Subcutaneous abdominal adipose tissue (tissue), 5 donors: ENCODE results near the gene TIPIN.

Experiments used
- H3K27ac ChIP-seq: one replicate; pipeline ENCODE4 v1.7.0; 2013; ENCODE audit warnings: low read depth, mild to moderate bottlenecking, inconsistent platforms, low read length, moderate library complexity
- H3K27me3 ChIP-seq, 5 donors: one replicate each; pipeline ENCODE4 v1.7.0; 2013; ENCODE audit warnings: low read length in 5 of 5, inconsistent platforms in 1 of 5; ENCODE audit not compliant: control insufficient read depth in 5 of 5, insufficient read depth in 4 of 5
- H3K36me3 ChIP-seq, 5 donors: one replicate each; pipeline ENCODE4 v1.7.0; 2013; ENCODE audit warnings: low read length in 5 of 5; ENCODE audit not compliant: control insufficient read depth in 5 of 5, insufficient read depth in 5 of 5
- H3K4me1 ChIP-seq, 5 donors: one replicate each; pipeline ENCODE4 v1.7.0; 2013; ENCODE audit warnings: low read length in 5 of 5, mild to moderate bottlenecking in 3 of 5, moderate library complexity in 1 of 5; ENCODE audit not compliant: control insufficient read depth in 5 of 5, insufficient read depth in 5 of 5
- H3K4me3 ChIP-seq, 5 donors: one replicate each; pipeline ENCODE4 v1.7.0; 2013; ENCODE audit warnings: low read length in 5 of 5, low read depth in 1 of 5
- H3K9ac ChIP-seq, 5 donors: one replicate each; pipeline ENCODE4 v1.7.0; 2013; ENCODE audit warnings: low read length in 5 of 5, mild to moderate bottlenecking in 4 of 5, moderate library complexity in 3 of 5
- H3K9me3 ChIP-seq, 5 donors: one replicate each; pipeline ENCODE4 v1.7.0; 2013; ENCODE audit warnings: low read length in 5 of 5; ENCODE audit not compliant: control insufficient read depth in 5 of 5
- donor health status: healthy.
- donor health status: healthy.
- donor health status: healthy.
- donor health status: healthy.
- donor health status: healthy.

Gene TIPIN

GRCh38 chr15:66293419-66294156, 62.9 kb downstream of the TIPIN start, which contains the start of gene DIS3L:
Gene DIS3L, plus strand, starts transcription at chr15:66293568. Its CDS starts 29 bp downstream, at chr15:66293597.
- Histone ChIP-seq H3K27me3 (no peaks in the 10 kb centered on the region), H3K9me3 (no peaks in the 10 kb centered on the region), H3K36me3 (peaks cover 0 to 2% (median 0%) of the 10 kb centered on the region in 5 donors), H3K9ac (peak within 1 kb of the TSS; percentile 93 to 98 (median 97)), H3K27ac (peak within 1 kb of the TSS; percentile 86), H3K4me1 (peaks cover 6 to 36% (median 26%) of the 10 kb centered on the region in 5 donors), H3K4me3 (peak within 1 kb of the TSS; percentile 64 to 90 (median 83))

- Histone ChIP-seq H3K9me3 (no peaks in the 10 kb centered on the region), H3K36me3 (peaks cover 0 to 1% (median 0%) of the 10 kb centered on the region in 5 donors), H3K27me3 (no peaks in the 10 kb centered on the region), H3K27ac (peak overlapping the region; percentile 86), H3K4me3 (peak overlapping the region; percentile 64 to 86 (median 83)), H3K4me1 (peaks cover 6 to 36% (median 26%) of the 10 kb centered on the region in 5 donors), H3K9ac (peak overlapping the region; percentile 89 to 98 (median 95))
Observed at GRCh38 chr15:66292571-66293418, 63.7 kb downstream of the TIPIN start.

- H3K4me3 ChIP-seq, result peak overlapping the region in 1 of 5 donors; percentile 86
- no peaks in the 10 kb centered on the region for H3K9me3 ChIP-seq
- peaks cover 6 to 37% (median 26%) of the 10 kb centered on the region in 5 donors for H3K4me1 ChIP-seq
- H3K36me3 ChIP-seq, result no peaks in the 10 kb centered on the region
- H3K27ac ChIP-seq, result peak overlapping the region; percentile 86
- no peaks in the 10 kb centered on the region for H3K27me3 ChIP-seq
- H3K9ac ChIP-seq, result peak overlapping the region in 2 of 5 donors; percentile 93 to 97
Observed at GRCh38 chr15:66291816-66292570, 64.5 kb downstream of the TIPIN start.

GRCh38 chr15:66290518-66290917, 66.0 kb downstream of the TIPIN start:
- Histone ChIP-seq H3K9ac (no peak overlapping the region), H3K27ac (no peak overlapping the region), H3K4me3 (no peak overlapping the region), H3K4me1 (peaks cover 6 to 37% (median 26%) of the 10 kb centered on the region in 5 donors), H3K36me3 (no peaks in the 10 kb centered on the region), H3K9me3 (no peaks in the 10 kb centered on the region), H3K27me3 (no peaks in the 10 kb centered on the region)

GRCh38 chr15:66290007-66290406, 66.5 kb downstream of the TIPIN start:
- no peaks in the 10 kb centered on the region for H3K36me3 ChIP-seq
- H3K4me3 ChIP-seq, result no peak overlapping the region
- H3K9me3 ChIP-seq, result no peaks in the 10 kb centered on the region
- peaks cover 6 to 34% (median 24%) of the 10 kb centered on the region in 5 donors for H3K4me1 ChIP-seq
- no peak overlapping the region for H3K9ac ChIP-seq
- H3K27ac ChIP-seq, result no peak overlapping the region
- H3K27me3 ChIP-seq, result no peaks in the 10 kb centered on the region

GRCh38 chr15:66288551-66289185, 67.8 kb downstream of the TIPIN start:
- no peak overlapping the region for H3K4me3 ChIP-seq
- H3K9me3 ChIP-seq, result no peaks in the 10 kb centered on the region
- H3K27ac ChIP-seq, result no peak overlapping the region
- H3K4me1 ChIP-seq, result peaks cover 0 to 23% (median 12%) of the 10 kb centered on the region in 5 donors
- H3K36me3 ChIP-seq, result no peaks in the 10 kb centered on the region
- no peaks in the 10 kb centered on the region for H3K27me3 ChIP-seq
- H3K9ac ChIP-seq, result peak overlapping the region in 1 of 5 donors; percentile 39

- Histone ChIP-seq H3K9me3 (no peaks in the 10 kb centered on the region), H3K27ac (no peak overlapping the region), H3K36me3 (no peaks in the 10 kb centered on the region), H3K27me3 (no peaks in the 10 kb centered on the region), H3K4me3 (no peak overlapping the region), H3K9ac (no peak overlapping the region), H3K4me1 (peaks cover 0 to 22% (median 10%) of the 10 kb centered on the region in 5 donors)
Observed at GRCh38 chr15:66288093-66288492, 68.4 kb downstream of the TIPIN start.

- Histone ChIP-seq H3K4me3 (no peak overlapping the region), H3K36me3 (no peaks in the 10 kb centered on the region), H3K9me3 (no peaks in the 10 kb centered on the region), H3K27ac (no peak overlapping the region), H3K27me3 (no peaks in the 10 kb centered on the region), H3K4me1 (peaks cover 0 to 16% (median 5%) of the 10 kb centered on the region in 5 donors), H3K9ac (no peak overlapping the region)
Observed at GRCh38 chr15:66287461-66288057, 68.9 kb downstream of the TIPIN start.
